Measurements from ENCODE around the gene NCKAP5.

Gene NCKAP5

GRCh38 chr2:132876745-132877391, 691.4 kb downstream of the NCKAP5 start:
- DNase-seq: no peak
- H3K18ac ChIP-seq (ENCODE audit: low read depth in 1 of 2, low read length in 2 of 2): no peak overlapping the region

GRCh38 chr2:132875193-132875592, 693.1 kb downstream of the NCKAP5 start:
- Histone ChIP-seq H3K9ac (ENCODE audit: low read length) (no peak overlapping the region), H3K79me1 (replicated peaks; ENCODE audit: low read length, poor library complexity, severe bottlenecking) (no peaks in the 10 kb centered on the region), H4K8ac (ENCODE audit: low read length) (no peak overlapping the region), H3K4me1 (ENCODE audit: control insufficient read depth, insufficient read depth, low read depth, low read length) (no peaks in the 10 kb centered on the region), H3K4ac (ENCODE audit: low read depth in 1 of 2, low read length in 2 of 2) (no peak overlapping the region), H2BK5ac (ENCODE audit: low read depth, low read length, poor library complexity, severe bottlenecking) (no peak overlapping the region), H3K27me3 (ENCODE audit: control insufficient read depth in 1 of 2, insufficient read depth in 1 of 2, low read length in 2 of 2) (no peaks in the 10 kb centered on the region), H3K4me2 (ENCODE audit: low read length, poor library complexity, severe bottlenecking) (no peak overlapping the region), H4K91ac (ENCODE audit: low read length) (no peak overlapping the region), H3K14ac (ENCODE audit: low read length in 2 of 2) (no peak overlapping the region), H2AK5ac (ENCODE audit: low read length, severe bottlenecking) (no peak overlapping the region), H2AFZ (ENCODE audit: low read depth, low read length) (no peak overlapping the region), H3K27ac (ENCODE audit: low read length, poor library complexity, severe bottlenecking) (no peak overlapping the region), H3K23ac (ENCODE audit: low read length in 2 of 2) (no peak overlapping the region), H3K4me3 (ENCODE audit: insufficient read depth in 1 of 2, low read depth in 1 of 2, low read length in 2 of 2) (no peak overlapping the region), H3K9me3 (ENCODE audit: control insufficient read depth, low read length) (no peaks in the 10 kb centered on the region), H2BK15ac (ENCODE audit: low read depth, poor library complexity, severe bottlenecking) (no peak overlapping the region), H3K18ac (ENCODE audit: low read depth in 1 of 2, low read length in 2 of 2) (no peak overlapping the region), H3K36me3 (ENCODE audit: control insufficient read depth in 1 of 2, insufficient read depth in 2 of 2, low read depth in 1 of 2, low read length in 2 of 2) (peaks cover 0 to 2% of the 10 kb centered on the region in 2 experiments), H2BK120ac (ENCODE audit: low read depth, low read length) (no peak overlapping the region), H2BK12ac (ENCODE audit: low read length in 2 of 2) (no peak overlapping the region)
- no peak for DNase-seq
- WGBS: 91% methylated on average over 2 of the region's 3 CpGs

More at GRCh38 chr2:132876745-132877391, 691.4 kb downstream of the NCKAP5 start:
- no peaks in the 10 kb centered on the region for H3K79me1 ChIP-seq (replicated peaks; ENCODE audit: low read length, poor library complexity, severe bottlenecking)
- H3K4me2 ChIP-seq (ENCODE audit: low read length, poor library complexity, severe bottlenecking): no peak overlapping the region
- H2AFZ ChIP-seq (ENCODE audit: low read depth, low read length): no peak overlapping the region
- no peak overlapping the region for H3K14ac ChIP-seq (ENCODE audit: low read length in 2 of 2)
- peaks cover 0 to 2% of the 10 kb centered on the region in 2 experiments for H3K36me3 ChIP-seq (ENCODE audit: control insufficient read depth in 1 of 2, insufficient read depth in 2 of 2, low read depth in 1 of 2, low read length in 2 of 2)
- H3K4me3 ChIP-seq (ENCODE audit: insufficient read depth in 1 of 2, low read depth in 1 of 2, low read length in 2 of 2): no peak overlapping the region
- H2BK120ac ChIP-seq (ENCODE audit: low read depth, low read length): no peak overlapping the region
- H2BK15ac ChIP-seq (ENCODE audit: low read depth, poor library complexity, severe bottlenecking): no peak overlapping the region
- H3K27me3 ChIP-seq (ENCODE audit: control insufficient read depth in 1 of 2, insufficient read depth in 1 of 2, low read length in 2 of 2): no peaks in the 10 kb centered on the region
- no peaks in the 10 kb centered on the region for H3K4me1 ChIP-seq (ENCODE audit: control insufficient read depth, insufficient read depth, low read depth, low read length)
- H3K27ac ChIP-seq (ENCODE audit: low read length, poor library complexity, severe bottlenecking): no peak overlapping the region
- H2BK5ac ChIP-seq (ENCODE audit: low read depth, low read length, poor library complexity, severe bottlenecking): no peak overlapping the region
- no peak overlapping the region for H3K23ac ChIP-seq (ENCODE audit: low read length in 2 of 2)
- H4K8ac ChIP-seq (ENCODE audit: low read length): no peak overlapping the region
- H2BK12ac ChIP-seq (ENCODE audit: low read length in 2 of 2): no peak overlapping the region
- H3K9ac ChIP-seq (ENCODE audit: low read length): no peak overlapping the region
- H3K9me3 ChIP-seq (ENCODE audit: control insufficient read depth, low read length): no peaks in the 10 kb centered on the region
- 72% methylated on average over 3 of the region's 5 CpGs for WGBS
- H4K91ac ChIP-seq (ENCODE audit: low read length): no peak overlapping the region
- no peak overlapping the region for H2AK5ac ChIP-seq (ENCODE audit: low read length, severe bottlenecking)
- H3K4ac ChIP-seq (ENCODE audit: low read depth in 1 of 2, low read length in 2 of 2): no peak overlapping the region

GRCh38 chr2:132873738-132874137, 694.5 kb downstream of the NCKAP5 start:
- H3K4me1 ChIP-seq (ENCODE audit: control insufficient read depth, insufficient read depth, low read depth, low read length): no peaks in the 10 kb centered on the region
- H3K79me1 ChIP-seq (replicated peaks; ENCODE audit: low read length, poor library complexity, severe bottlenecking): no peaks in the 10 kb centered on the region
- H3K4ac ChIP-seq (ENCODE audit: low read depth in 1 of 2, low read length in 2 of 2): no peak overlapping the region
- H3K9me3 ChIP-seq (ENCODE audit: control insufficient read depth, low read length): no peaks in the 10 kb centered on the region
- H2BK120ac ChIP-seq (ENCODE audit: low read depth, low read length): no peak overlapping the region
- H3K14ac ChIP-seq (ENCODE audit: low read length in 2 of 2): no peak overlapping the region
- H2BK12ac ChIP-seq (ENCODE audit: low read length in 2 of 2): no peak overlapping the region
- H3K23ac ChIP-seq (ENCODE audit: low read length in 2 of 2): no peak overlapping the region
- H2AFZ ChIP-seq (ENCODE audit: low read depth, low read length): no peak overlapping the region
- no peak for DNase-seq
- WGBS: 95% methylated on average over 4 of the region's 4 CpGs
- no peak overlapping the region for H2BK15ac ChIP-seq (ENCODE audit: low read depth, poor library complexity, severe bottlenecking)
- H4K8ac ChIP-seq (ENCODE audit: low read length): no peak overlapping the region
- no peak overlapping the region for H3K18ac ChIP-seq (ENCODE audit: low read depth in 1 of 2, low read length in 2 of 2)
- no peak overlapping the region for H4K91ac ChIP-seq (ENCODE audit: low read length)
- H3K27me3 ChIP-seq (ENCODE audit: control insufficient read depth in 1 of 2, insufficient read depth in 1 of 2, low read length in 2 of 2): no peaks in the 10 kb centered on the region
- no peak overlapping the region for H3K27ac ChIP-seq (ENCODE audit: low read length, poor library complexity, severe bottlenecking)
- no peak overlapping the region for H3K9ac ChIP-seq (ENCODE audit: low read length)
- H3K4me3 ChIP-seq (ENCODE audit: insufficient read depth in 1 of 2, low read depth in 1 of 2, low read length in 2 of 2): no peak overlapping the region
- H2AK5ac ChIP-seq (ENCODE audit: low read length, severe bottlenecking): no peak overlapping the region
- H2BK5ac ChIP-seq (ENCODE audit: low read depth, low read length, poor library complexity, severe bottlenecking): no peak overlapping the region
- peaks cover 0 to 2% of the 10 kb centered on the region in 2 experiments for H3K36me3 ChIP-seq (ENCODE audit: control insufficient read depth in 1 of 2, insufficient read depth in 2 of 2, low read depth in 1 of 2, low read length in 2 of 2)
- no peak overlapping the region for H3K4me2 ChIP-seq (ENCODE audit: low read length, poor library complexity, severe bottlenecking)

- Histone ChIP-seq H3K9me3 (ENCODE audit: control insufficient read depth, low read length) (no peaks in the 10 kb centered on the region), H3K18ac (ENCODE audit: low read depth in 1 of 2, low read length in 2 of 2) (no peak overlapping the region), H2AFZ (ENCODE audit: low read depth, low read length) (no peak overlapping the region), H3K79me1 (replicated peaks; ENCODE audit: low read length, poor library complexity, severe bottlenecking) (no peaks in the 10 kb centered on the region), H3K36me3 (ENCODE audit: control insufficient read depth in 1 of 2, insufficient read depth in 2 of 2, low read depth in 1 of 2, low read length in 2 of 2) (no peaks in the 10 kb centered on the region), H4K8ac (ENCODE audit: low read length) (no peak overlapping the region), H2BK15ac (ENCODE audit: low read depth, poor library complexity, severe bottlenecking) (no peak overlapping the region), H2BK12ac (ENCODE audit: low read length in 2 of 2) (no peak overlapping the region), H3K4ac (ENCODE audit: low read depth in 1 of 2, low read length in 2 of 2) (no peak overlapping the region), H4K91ac (ENCODE audit: low read length) (no peak overlapping the region), H3K27me3 (ENCODE audit: control insufficient read depth in 1 of 2, insufficient read depth in 1 of 2, low read length in 2 of 2) (no peaks in the 10 kb centered on the region), H2BK120ac (ENCODE audit: low read depth, low read length) (no peak overlapping the region), H3K4me3 (ENCODE audit: insufficient read depth in 1 of 2, low read depth in 1 of 2, low read length in 2 of 2) (no peak overlapping the region), H2BK5ac (ENCODE audit: low read depth, low read length, poor library complexity, severe bottlenecking) (no peak overlapping the region), H3K23ac (ENCODE audit: low read length in 2 of 2) (no peak overlapping the region), H3K4me2 (ENCODE audit: low read length, poor library complexity, severe bottlenecking) (no peak overlapping the region), H3K4me1 (ENCODE audit: control insufficient read depth, insufficient read depth, low read depth, low read length) (no peaks in the 10 kb centered on the region), H3K9ac (ENCODE audit: low read length) (no peak overlapping the region), H2AK5ac (ENCODE audit: low read length, severe bottlenecking) (no peak overlapping the region), H3K27ac (ENCODE audit: low read length, poor library complexity, severe bottlenecking) (no peak overlapping the region), H3K14ac (ENCODE audit: low read length in 2 of 2) (no peak overlapping the region)
- no peak for DNase-seq
- 77% methylated on average over 4 of the region's 4 CpGs for WGBS
These were observed 696.4 kb downstream of the NCKAP5 start for GRCh38 chr2:132871831-132872230.
